Brain microvascular endothelial cell (primary cell): ENCODE results near the gene RBM4B.
"Not testable (repeated sequence)": the region's sequence is repeated elsewhere in the genome, so short reads cannot be mapped to it uniquely, and the experiment has no call there.

Experiments
- DNase-seq: peaks from one replicate; pipeline ENCODE4 v3.0.0-alpha.2; 2020
- H3K27ac ChIP-seq: fragments of 250-450 bp; sonication (Bioruptor Pico); 2 replicates; pipeline ENCODE4 v1.5.1; 2020; ENCODE audit warnings: mild to moderate bottlenecking, moderate library complexity
- H3K27me3 ChIP-seq: fragments of 250-450 bp; sonication (Bioruptor Pico); replicated peaks from 2 replicates; pipeline ENCODE4 v1.5.1; 2020; ENCODE audit warnings: mild to moderate bottlenecking
- H3K36me3 ChIP-seq: fragments of 250-450 bp; sonication (Bioruptor Pico); replicated peaks from 2 replicates; pipeline ENCODE4 v1.5.1; 2020; ENCODE audit warnings: mild to moderate bottlenecking
- H3K4me3 ChIP-seq: 2 replicates; pipeline ENCODE4 v1.5.1; 2011; ENCODE audit warnings: low read depth, mild to moderate bottlenecking, control low read depth, low read length, moderate library complexity
- CTCF ChIP-seq: IDR thresholded peaks from 2 replicates; pipeline ENCODE4 v1.5.1; 2011; ENCODE audit warnings: low read depth, mild to moderate bottlenecking, moderate library complexity, low read length, control low read depth, inconsistent platforms; ENCODE audit errors: missing control alignments
- in situ Hi-C: cut with HindIII; loops from 2 replicates; pipeline ENCODE4 v1.10.0; 2017; ENCODE audit warnings: low sequenced_read_pairs, low pct_ligation_motif_present

Gene RBM4B

GRCh38 chr11:66651016-66651415 lies 26.7 kb downstream of the RBM4B start:
- Histone ChIP-seq H3K4me3 (no peak overlapping the region), H3K27me3 (no peaks in the 10 kb centered on the region), H3K27ac (no peak overlapping the region), H3K36me3 (peaks cover 26% of the 10 kb centered on the region)
- TF ChIP-seq CTCF = no peak
- in situ Hi-C loops = no loop called here
- no peak for DNase-seq

GRCh38 chr11:66649903-66650302 lies 27.8 kb downstream of the RBM4B start:
- DNase-seq = no peak
- Histone ChIP-seq H3K27ac (no peak overlapping the region), H3K36me3 (peaks cover 37% of the 10 kb centered on the region), H3K27me3 (no peaks in the 10 kb centered on the region), H3K4me3 (no peak overlapping the region)
- no peak for TF ChIP-seq CTCF
- in situ Hi-C loops = no loop called here

- Histone ChIP-seq H3K27ac (no peak overlapping the region), H3K4me3 (no peak overlapping the region), H3K36me3 (peaks cover 54% of the 10 kb centered on the region), H3K27me3 (no peaks in the 10 kb centered on the region)
- in situ Hi-C loops = no loop called here
- DNase-seq = no peak
- TF ChIP-seq CTCF = no peak
These were observed 30.9 kb downstream of the RBM4B start for GRCh38 chr11:66646828-66647227.

- H3K36me3 ChIP-seq = peaks cover 68% of the 10 kb centered on the region
- H3K27ac ChIP-seq = no peak overlapping the region
- no peak for DNase-seq
- no peak overlapping the region for H3K4me3 ChIP-seq
- no peak for TF ChIP-seq CTCF
- no peaks in the 10 kb centered on the region for H3K27me3 ChIP-seq
- in situ Hi-C loops = no loop called here
These were observed 33.8 kb downstream of the RBM4B start for GRCh38 chr11:66643745-66644437.

- in situ Hi-C loops = no loop called here
- DNase-seq = no peak
- H3K36me3 ChIP-seq = peaks cover 60% of the 10 kb centered on the region
- TF ChIP-seq CTCF = no peak
- H3K4me3 ChIP-seq = peak overlapping the region; percentile 98
- no peak overlapping the region for H3K27ac ChIP-seq
- no peaks in the 10 kb centered on the region for H3K27me3 ChIP-seq
These were observed 35.9 kb downstream of the RBM4B start for GRCh38 chr11:66641834-66642233.

- Histone ChIP-seq H3K36me3 (peaks cover 40% of the 10 kb centered on the region), H3K4me3 (peak overlapping the region; percentile 98)
- DNase-seq, in situ Hi-C loops, H3K27me3 ChIP-seq, H3K27ac ChIP-seq: not testable (repeated sequence)
These were observed 37.8 kb downstream of the RBM4B start for GRCh38 chr11:66639814-66640340.
